ENCODE data around the gene OR2S2.
A peak's percentile ranks its signal among the peaks of the same experiment; 100 is the strongest.

Gene OR2S2

GRCh38 chr9:35972093-35972492 is 14.1 kb upstream of the OR2S2 start:
- Histone ChIP-seq H4K20me1 (no peaks in the 10 kb centered on the region), H3K9ac (0 out of 22 replicates have a peak overlapping the region, but pooled peaks of 1 of the 11 experiments have one; percentile 11), H3K36me3 (no peaks in the 10 kb centered on the region), H3K27ac (no peak overlapping the region), H3K27me3 (peaks cover 14 to 32% (median 23%) of the 10 kb centered on the region in 11 experiments; a peak in 21 of 22 replicates), H3K4me3 (peak overlapping the region in 3 of 10 experiments; percentile 32 to 50 (median 38); a peak in 4 of 20 replicates), H3K9me3 (replicated peaks in 1 of 11) (peaks cover 25 to 38% (median 27%) of the 10 kb centered on the region in 11 experiments), H3K4me2 (peak overlapping the region; percentile 31 to 59 (median 44); a peak in 17 of 22 replicates), H3K4me1 (peaks cover 0 to 9% (median 6%) of the 10 kb centered on the region in 10 experiments; a peak in 12 of 20 replicates)
- TF ChIP-seq Cebpa-rat (IDR thresholded peaks at IDR 0.05), result no peak

GRCh38 chr9:35967042-35967441 is 9.1 kb upstream of the OR2S2 start:
- Histone ChIP-seq H3K4me3 (no peak overlapping the region), H4K20me1 (no peaks in the 10 kb centered on the region)
- TF ChIP-seq Cebpa-rat (IDR thresholded peaks at IDR 0.05), result no peak

GRCh38 chr9:35966433-35966832 is 8.5 kb upstream of the OR2S2 start:
- no peaks in the 10 kb centered on the region for H4K20me1 ChIP-seq
- no peaks in the 10 kb centered on the region for H3K4me1 ChIP-seq
- no peak for TF ChIP-seq Cebpa-rat (IDR thresholded peaks at IDR 0.05)
- no peak overlapping the region for H3K9ac ChIP-seq
- H3K4me2 ChIP-seq, result no peak overlapping the region
- H3K9me3 ChIP-seq (replicated peaks in 1 of 11), result no peaks in the 10 kb centered on the region
- H3K27me3 ChIP-seq, result peaks cover 0 to 5% (median 4%) of the 10 kb centered on the region in 11 experiments; a peak in 11 of 22 replicates
- no peaks in the 10 kb centered on the region for H3K36me3 ChIP-seq
- H3K4me3 ChIP-seq, result no peak overlapping the region
- no peak overlapping the region for H3K27ac ChIP-seq

More at GRCh38 chr9:35967042-35967441, 9.1 kb upstream of the OR2S2 start:
- Histone ChIP-seq H3K4me1 (no peaks in the 10 kb centered on the region), H3K27ac (no peak overlapping the region), H3K4me2 (no peak overlapping the region), H3K9ac (no peak overlapping the region), H3K36me3 (no peaks in the 10 kb centered on the region), H3K27me3 (peaks cover 0 to 11% (median 9%) of the 10 kb centered on the region in 11 experiments; a peak in 16 of 22 replicates), H3K9me3 (replicated peaks in 1 of 11) (no peaks in the 10 kb centered on the region)

- Histone ChIP-seq H3K4me1 (peaks cover 0 to 6% (median 0%) of the 10 kb centered on the region in 10 experiments; a peak in 5 of 20 replicates), H4K20me1 (no peaks in the 10 kb centered on the region), H3K9ac (no peak overlapping the region), H3K4me2 (no peak overlapping the region), H3K4me3 (no peak overlapping the region), H3K9me3 (replicated peaks in 1 of 11) (no peaks in the 10 kb centered on the region), H3K36me3 (no peaks in the 10 kb centered on the region), H3K27ac (no peak overlapping the region), H3K27me3 (no peaks in the 10 kb centered on the region)
- no peak for TF ChIP-seq Cebpa-rat (IDR thresholded peaks at IDR 0.05)
Measured at GRCh38 chr9:35965011-35965410, 7.1 kb upstream of the OR2S2 start.

- no peaks in the 10 kb centered on the region for H4K20me1 ChIP-seq
- peaks cover 0 to 17% (median 0%) of the 10 kb centered on the region in 10 experiments; a peak in 8 of 20 replicates for H3K4me1 ChIP-seq
- no peaks in the 10 kb centered on the region for H3K9me3 ChIP-seq (replicated peaks in 1 of 11)
- no peaks in the 10 kb centered on the region for H3K36me3 ChIP-seq
- TF ChIP-seq Cebpa-rat (IDR thresholded peaks at IDR 0.05), result no peak
- H3K27ac ChIP-seq, result no peak overlapping the region
- no peak overlapping the region for H3K4me2 ChIP-seq
- H3K27me3 ChIP-seq, result no peaks in the 10 kb centered on the region
- no peak overlapping the region for H3K9ac ChIP-seq
- no peak overlapping the region for H3K4me3 ChIP-seq
Measured at GRCh38 chr9:35962126-35962906, 4.4 kb upstream of the OR2S2 start.

- Histone ChIP-seq H3K9me3 (replicated peaks in 1 of 11) (no peaks in the 10 kb centered on the region), H3K27me3 (no peaks in the 10 kb centered on the region), H3K9ac (no peak overlapping the region), H4K20me1 (no peaks in the 10 kb centered on the region), H3K27ac (no peak overlapping the region), H3K4me3 (no peak overlapping the region), H3K4me2 (peak overlapping the region in 2 of 11 experiments; percentile 7 to 48; a peak in 3 of 22 replicates), H3K4me1 (peaks cover 0 to 17% (median 0%) of the 10 kb centered on the region in 10 experiments; a peak in 8 of 20 replicates), H3K36me3 (no peaks in the 10 kb centered on the region)
- no peak for TF ChIP-seq Cebpa-rat (IDR thresholded peaks at IDR 0.05)
Measured at GRCh38 chr9:35960039-35960655, 2.2 kb upstream of the OR2S2 start.

- no peak for TF ChIP-seq Cebpa-rat (IDR thresholded peaks at IDR 0.05)
- Histone ChIP-seq H3K9me3 (replicated peaks in 1 of 11) (no peaks in the 10 kb centered on the region), H3K36me3 (no peaks in the 10 kb centered on the region), H3K9ac (no peak overlapping the region), H3K4me1 (peaks cover 0 to 28% (median 6%) of the 10 kb centered on the region in 10 experiments; a peak in 11 of 20 replicates), H3K4me2 (no peak overlapping the region), H3K4me3 (no peak overlapping the region), H3K27ac (no peak overlapping the region), H3K27me3 (no peaks in the 10 kb centered on the region), H4K20me1 (no peaks in the 10 kb centered on the region)
Measured at GRCh38 chr9:35956651-35957050, 1.3 kb downstream of the OR2S2 start.

- H3K9ac ChIP-seq, result no peak overlapping the region
- peaks cover 0 to 25% (median 7%) of the 10 kb centered on the region in 10 experiments; a peak in 11 of 20 replicates for H3K4me1 ChIP-seq
- no peaks in the 10 kb centered on the region for H3K36me3 ChIP-seq
- H3K4me3 ChIP-seq, result no peak overlapping the region
- no peaks in the 10 kb centered on the region for H4K20me1 ChIP-seq
- TF ChIP-seq Cebpa-rat (IDR thresholded peaks at IDR 0.05), result no peak
- no peaks in the 10 kb centered on the region for H3K9me3 ChIP-seq (replicated peaks in 1 of 11)
- H3K27me3 ChIP-seq, result no peaks in the 10 kb centered on the region
- H3K4me2 ChIP-seq, result no peak overlapping the region
- no peak overlapping the region for H3K27ac ChIP-seq
Measured at GRCh38 chr9:35954942-35955546, 2.9 kb downstream of the OR2S2 start.
